ENCODE results near the gene EIF2B2. TPM values are rescaled to one million over a fixed set of nuclear protein-coding genes. Genes with fewer than 3 reads are reported as not detected.

Gene EIF2B2
- total and polyA plus RNA-seq, 9 of the 15 experiments (the other 6 are each of a cell fraction or from before 2014, with no cell fraction given), result 10.6 to 94.1 (median 38.9) TPM

DNA sequence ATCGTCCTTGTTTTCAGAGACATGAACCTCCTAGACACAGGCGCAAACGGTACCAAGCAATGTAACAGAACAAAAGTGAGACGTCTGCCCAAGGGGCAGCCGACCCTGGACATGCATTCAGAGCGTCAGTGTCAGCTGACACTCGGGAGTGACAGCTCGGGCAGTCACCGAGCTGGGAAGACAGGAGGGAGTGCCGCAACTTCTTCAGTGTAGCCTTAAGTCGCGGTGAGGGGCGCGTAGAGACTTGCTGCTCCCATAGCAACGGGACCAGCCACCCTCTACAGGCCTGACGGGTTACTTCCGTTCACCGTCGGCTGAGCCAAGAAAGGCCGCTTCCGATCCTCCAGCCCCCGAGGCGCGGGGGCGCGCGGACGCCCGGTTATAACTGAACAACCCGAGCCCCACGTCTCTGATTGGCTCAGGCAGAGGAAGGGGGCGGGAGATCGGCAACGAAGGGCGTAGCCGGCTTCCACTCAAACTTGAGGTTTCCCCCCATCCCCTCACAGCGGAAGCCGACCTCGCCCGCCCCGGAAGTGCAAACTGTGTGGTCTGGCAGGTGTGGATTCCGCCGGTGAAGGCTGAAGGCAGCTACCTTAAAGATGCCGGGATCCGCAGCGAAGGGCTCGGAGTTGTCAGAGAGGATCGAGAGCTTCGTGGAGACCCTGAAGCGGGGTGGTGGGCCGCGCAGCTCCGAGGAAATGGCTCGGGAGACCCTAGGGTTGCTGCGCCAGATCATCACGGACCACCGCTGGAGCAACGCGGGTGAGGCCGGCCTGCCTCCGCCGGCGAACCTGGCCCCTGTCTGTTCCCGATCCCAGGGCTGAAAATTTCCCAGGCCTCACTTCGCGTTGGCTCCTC is at the start of gene EIF2B2 (continued):
- no peak for TF ChIP-seq ZNF518B (CRISPR knock-in tag; IDR thresholded peaks at IDR 0.05)
- no peak for TF ChIP-seq GABPB2 (CRISPR knock-in tag; conservative IDR thresholded peaks at IDR 0.05)
- no peak for TF ChIP-seq CCNT2 (IDR thresholded peaks at IDR 0.05; ENCODE audit: borderline replicate concordance, extremely low read depth, insufficient read length, low read depth, low read length)
- TF ChIP-seq SREBF1 (IDR thresholded peaks at IDR 0.05; ENCODE audit: borderline replicate concordance, low read depth, low read length), result no peak
- TF ChIP-seq FOXJ3 (CRISPR knock-in tag; IDR thresholded peaks at IDR 0.05), result no peak
- no peak for TF ChIP-seq ZNF584 (CRISPR knock-in tag; IDR thresholded peaks at IDR 0.05; ENCODE audit: low read depth)
- no peak for TF ChIP-seq CSDE1 (IDR thresholded peaks at IDR 0.05)
- TF ChIP-seq SMARCC2 (IDR thresholded peaks at IDR 0.05; ENCODE audit: low read depth), result no peak
- peak; percentile 63 for TF ChIP-seq CHD2 (IDR thresholded peaks at IDR 0.05; ENCODE audit: low read depth, low read length)
- TF ChIP-seq ZNF76 (CRISPR knock-in tag; IDR thresholded peaks at IDR 0.05; ENCODE audit: borderline replicate concordance), result no peak
- TF ChIP-seq MECOM (CRISPR knock-in tag; IDR thresholded peaks at IDR 0.05), result no peak
- TF ChIP-seq SP2 (IDR thresholded peaks at IDR 0.05; ENCODE audit: extremely low read depth, low read depth, low read length, poor library complexity, severe bottlenecking), result peak; percentile 49
- TF ChIP-seq KAT8 (IDR thresholded peaks at IDR 0.05; ENCODE audit: low read depth), result no peak
- no peak for TF ChIP-seq ZNF586 (CRISPR knock-in tag; conservative IDR thresholded peaks at IDR 0.05)
- no peak for TF ChIP-seq PHF21A (IDR thresholded peaks at IDR 0.05; ENCODE audit: borderline replicate concordance, low read depth)
